ENCODE measurements around the gene PRPF18.
A peak's percentile ranks its signal among the peaks of the same experiment; 100 is the strongest.
"Not testable (repeated sequence)": the region's sequence is repeated elsewhere in the genome, so short reads cannot be mapped to it uniquely, and the experiment has no call there.

The PRPF18 gene

GRCh38 chr10:13586676-13587355 lies at the start of gene PRPF18:
Gene PRPF18, plus strand, starts transcription at chr10:13586965. Its CDS starts 122 bp downstream, at chr10:13587087.
- peak; percentile 94 for DNase-seq

DNA sequence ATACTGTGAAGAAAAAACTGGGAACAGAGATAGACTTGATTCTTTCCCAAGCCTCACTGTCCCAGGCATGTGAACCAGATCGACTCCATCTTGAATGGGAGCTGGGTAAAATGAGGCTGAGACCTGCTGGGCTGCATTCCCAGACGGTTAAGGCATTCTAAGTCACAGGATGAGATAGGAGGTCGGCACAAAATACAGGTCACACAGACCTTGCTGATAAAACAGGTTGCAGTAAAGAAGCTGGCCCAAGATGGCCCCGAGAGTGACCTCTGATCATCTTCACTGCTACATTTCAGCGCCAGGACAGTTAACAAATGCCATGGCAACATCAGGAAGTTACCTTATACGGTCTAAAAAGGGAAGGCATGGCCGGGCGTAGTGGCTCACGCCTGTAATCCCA lies 48.8 kb upstream of the PRPF18 start:
- not testable (repeated sequence) for DNase-seq

- no peak for DNase-seq
Measured at GRCh38 chr10:13542533-13542932, 44.2 kb upstream of the PRPF18 start.

GRCh38 chr10:13550802-13551201 lies 36.0 kb upstream of the PRPF18 start:
- no peak for DNase-seq

DNA sequence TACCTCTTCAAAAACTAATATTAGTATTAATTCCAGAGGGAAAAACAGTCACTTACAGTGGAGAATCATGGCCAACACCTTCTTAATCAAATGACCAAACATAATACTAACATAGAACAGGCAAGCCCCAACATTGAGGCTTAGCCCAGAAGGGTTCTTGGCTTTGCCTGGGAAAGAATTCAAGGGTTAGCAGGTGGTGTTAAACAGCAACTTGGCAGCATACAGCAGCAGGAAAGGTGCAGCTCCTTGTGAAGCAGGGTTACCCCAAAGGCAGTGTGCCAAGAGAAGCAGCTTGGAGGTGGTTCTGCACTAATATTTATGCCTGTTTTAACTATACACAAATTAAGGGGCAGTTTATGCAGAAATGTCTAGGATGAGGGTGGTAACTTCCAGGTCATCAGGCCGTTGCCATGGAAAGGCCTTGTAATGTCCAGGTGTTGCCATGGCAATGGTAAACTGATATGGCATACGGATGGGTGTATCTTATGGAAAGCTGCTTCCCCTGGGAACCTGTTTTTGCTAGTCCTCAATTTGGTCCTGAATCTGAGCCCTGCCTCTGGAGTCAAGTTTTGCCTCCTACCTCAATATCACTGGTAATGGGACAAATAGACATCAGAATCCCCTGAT lies 30.8 kb upstream of the PRPF18 start:
- no peak for DNase-seq

GRCh38 chr10:13559124-13559700 lies 27.6 kb upstream of the PRPF18 start:
- no peak for DNase-seq

DNA sequence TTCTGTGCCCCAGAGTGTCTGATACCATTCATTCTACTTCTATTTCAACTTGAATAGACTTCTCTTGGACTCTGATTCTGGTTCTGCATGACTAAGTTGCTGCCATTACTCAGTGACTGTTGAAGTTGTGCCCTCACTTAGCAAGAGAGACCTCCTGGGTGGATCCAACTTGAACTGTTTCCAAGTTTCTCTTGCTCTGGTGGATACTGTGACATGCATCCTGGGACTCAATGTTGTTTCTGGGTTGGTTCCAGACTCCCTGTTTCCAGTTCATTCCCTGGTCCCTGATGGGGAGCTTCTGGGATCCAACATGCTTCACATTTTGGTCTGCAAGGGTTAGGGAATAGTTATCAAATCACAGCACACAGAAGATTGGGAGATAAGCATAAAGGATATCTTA lies 26.2 kb upstream of the PRPF18 start:
- no peak for DNase-seq

DNA sequence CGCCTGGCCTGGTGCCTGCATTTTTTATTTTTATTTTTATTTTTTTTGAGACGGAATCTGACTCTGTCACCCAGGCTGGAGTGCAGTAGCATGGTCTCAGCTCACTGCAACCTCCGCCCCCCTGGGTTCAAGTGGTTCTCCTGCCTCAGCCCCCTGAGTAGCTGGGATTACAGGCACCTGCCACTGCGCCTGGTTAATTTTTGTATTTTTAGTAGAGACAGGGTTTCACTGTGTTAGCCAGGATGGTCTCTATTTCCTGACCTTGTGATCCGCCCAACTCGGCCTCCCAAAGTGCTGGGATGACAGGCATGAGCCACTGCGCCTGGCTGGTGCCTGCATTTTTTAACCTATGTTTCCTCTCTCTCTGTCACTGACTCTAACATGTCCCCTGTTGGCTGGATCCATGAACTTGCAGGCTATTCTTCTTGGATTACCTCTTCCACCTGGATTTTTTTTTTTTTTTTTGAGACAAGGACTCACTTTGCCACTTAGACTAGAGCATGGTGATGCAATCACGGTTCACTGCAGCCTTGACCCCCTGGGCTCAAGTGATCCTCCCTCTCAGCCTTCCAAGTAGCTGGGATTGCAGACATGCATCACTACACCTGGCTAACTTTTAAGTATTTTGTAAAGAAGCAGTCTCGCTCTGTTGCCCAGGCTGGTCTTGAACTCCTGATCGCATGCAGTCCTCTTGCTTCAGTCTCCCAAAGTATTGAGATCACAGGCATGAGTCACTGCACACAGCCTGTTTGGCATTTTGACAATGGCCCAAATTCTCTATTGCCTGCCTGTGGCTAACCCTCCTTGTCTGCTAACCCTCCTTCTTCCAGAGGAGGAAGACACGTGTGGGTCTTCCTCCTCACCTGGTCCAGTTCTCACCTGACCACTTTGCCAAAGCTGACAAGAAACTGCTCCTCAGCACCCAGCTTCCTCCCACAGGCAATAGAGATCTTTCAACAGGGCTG lies 23.0 kb upstream of the PRPF18 start:
- DNase-seq, result no peak

GRCh38 chr10:13564576-13564975 lies 22.2 kb upstream of the PRPF18 start:
- no peak for DNase-seq

GRCh38 chr10:13567030-13567429 lies 19.7 kb upstream of the PRPF18 start:
- DNase-seq, result peak; percentile 6

DNA sequence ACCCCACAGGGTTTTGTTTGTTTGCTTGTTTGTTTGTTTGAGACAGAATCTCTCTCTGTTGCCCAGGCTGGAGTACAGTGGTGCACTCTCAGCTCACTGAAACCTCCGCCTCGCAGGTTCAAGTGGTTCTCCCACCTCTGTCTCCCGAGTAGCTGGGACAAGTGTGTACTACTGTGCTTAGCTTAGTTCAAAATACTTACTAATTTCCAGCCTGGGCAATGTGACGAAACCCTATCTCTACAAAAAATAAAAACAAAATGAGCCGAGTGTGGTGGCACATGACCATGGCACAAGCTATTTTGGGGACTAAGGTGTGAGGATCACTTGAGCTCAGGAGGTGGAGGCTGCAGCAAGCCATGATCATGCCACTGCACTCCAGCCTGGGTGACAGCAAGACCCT lies 15.2 kb upstream of the PRPF18 start:
- no peak for DNase-seq

GRCh38 chr10:13573960-13574359 lies 12.8 kb upstream of the PRPF18 start:
- no peak for DNase-seq

- no peak for DNase-seq
Measured at GRCh38 chr10:13585195-13585751, 1.5 kb upstream of the PRPF18 start.

GRCh38 chr10:13585943-13586342 lies 822 bp upstream of the PRPF18 start:
- no peak for DNase-seq

GRCh38 chr10:13587391-13587790 lies 626 bp downstream of the PRPF18 start:
- DNase-seq, result no peak

DNA sequence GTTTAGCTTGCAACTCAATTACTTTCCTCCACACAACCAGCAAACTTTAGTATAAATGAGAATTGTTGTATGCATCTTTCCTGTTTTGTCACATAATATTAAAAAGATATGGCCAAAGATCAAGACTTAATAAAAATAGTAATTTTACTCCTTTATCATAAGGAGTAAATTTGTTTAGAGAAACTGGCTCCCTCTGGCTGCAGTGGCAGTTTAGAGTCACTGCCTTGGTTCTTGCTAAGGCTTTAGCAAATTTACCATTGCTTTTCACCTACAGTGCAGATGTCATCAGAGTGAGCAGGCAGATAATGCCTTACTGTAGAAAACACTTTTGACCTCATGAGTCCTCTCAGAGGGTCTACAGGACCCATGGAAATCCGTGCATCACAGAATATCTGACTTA lies 2.6 kb downstream of the PRPF18 start:
- no peak for DNase-seq

DNA sequence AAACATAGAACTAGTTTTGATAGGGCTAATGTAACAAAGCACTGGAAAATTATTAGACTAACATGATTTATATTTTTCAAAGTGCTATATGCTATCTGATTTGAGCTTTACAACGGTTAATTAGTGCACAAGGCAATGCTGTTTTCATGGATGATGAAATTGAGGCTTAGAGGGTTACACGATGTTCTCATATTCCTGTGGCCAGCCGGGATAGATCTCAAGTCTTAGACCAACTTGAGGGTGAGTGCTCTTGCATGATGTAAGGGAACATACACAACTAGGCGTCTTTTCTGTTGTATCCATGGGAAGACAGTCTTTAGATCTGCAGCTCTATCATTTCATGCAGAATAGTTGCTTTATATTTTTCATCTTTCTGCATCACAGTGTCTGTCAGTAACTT lies 4.1 kb downstream of the PRPF18 start:
- no peak for DNase-seq

GRCh38 chr10:13592306-13592705 lies 5.5 kb downstream of the PRPF18 start:
- DNase-seq, result no peak

DNA sequence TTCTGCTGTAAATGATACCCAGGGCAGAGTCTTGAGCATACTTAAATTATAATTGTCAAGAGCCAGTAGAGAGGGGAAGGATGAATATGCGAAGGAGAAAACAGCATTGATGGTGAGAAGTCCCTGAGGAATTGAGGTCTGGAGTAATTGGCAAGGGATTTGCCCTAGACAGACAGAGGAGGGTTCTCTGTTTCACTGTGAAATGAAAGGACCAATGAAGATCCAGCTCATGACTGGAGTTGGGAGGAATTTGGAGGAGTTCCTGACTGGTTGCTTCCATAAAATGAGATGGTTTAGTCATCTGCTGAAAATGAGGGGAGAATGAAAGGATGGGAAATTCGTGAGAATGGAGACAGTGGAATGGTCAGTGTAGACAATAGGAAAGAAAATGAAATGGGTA lies 6.8 kb downstream of the PRPF18 start:
- DNase-seq, result no peak

- DNase-seq, result no peak
Measured at GRCh38 chr10:13594641-13595040, 7.9 kb downstream of the PRPF18 start.

DNA sequence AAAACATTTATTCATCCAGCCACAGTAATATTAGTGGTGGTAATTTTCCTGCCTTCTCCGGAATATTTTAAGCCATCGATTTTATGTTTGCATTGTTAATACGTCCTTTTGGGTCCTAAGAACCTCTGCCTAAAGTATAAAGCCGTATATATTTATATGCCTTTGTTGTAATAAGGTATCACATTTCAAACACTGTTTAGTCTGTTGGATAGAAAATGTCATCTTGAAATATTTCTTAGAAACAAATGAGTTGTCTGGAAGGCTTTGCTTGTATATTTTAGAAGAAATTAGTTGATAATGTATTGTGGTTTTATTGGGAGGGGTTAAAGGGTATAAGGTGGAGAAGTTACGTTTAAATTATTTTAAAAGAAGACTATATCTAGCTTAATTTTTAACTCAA lies 11.1 kb downstream of the PRPF18 start:
- DNase-seq, result no peak

DNA sequence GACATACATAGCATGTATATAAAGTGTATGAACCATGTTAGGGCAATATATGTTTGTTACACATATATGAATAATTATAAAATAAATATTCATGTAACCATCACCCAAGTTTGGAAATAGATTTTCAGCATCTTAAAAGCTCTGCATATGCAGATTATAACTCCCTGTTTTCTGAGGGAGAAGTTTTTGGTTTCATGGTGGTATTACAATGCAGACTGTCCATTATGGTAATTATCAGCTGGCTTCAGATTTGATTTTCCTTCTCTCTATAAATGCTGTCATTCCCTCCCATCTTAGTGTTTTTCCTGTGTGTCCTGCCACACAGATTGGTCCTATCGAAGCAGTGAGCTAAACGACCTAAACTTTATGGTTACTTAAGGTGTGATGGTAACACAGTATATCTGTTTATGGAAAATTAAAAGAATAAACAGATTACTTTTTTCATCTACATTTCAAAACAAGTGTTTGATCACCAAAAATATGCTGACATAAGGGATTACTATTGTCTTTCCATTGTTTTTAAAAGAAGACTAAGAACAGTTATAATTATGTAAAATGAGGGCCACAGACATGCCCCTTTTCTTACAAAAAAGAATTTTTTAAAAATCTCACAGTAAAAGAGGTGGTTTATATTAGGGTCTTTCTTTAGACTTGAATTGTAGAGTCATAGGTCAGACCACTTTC lies 17.7 kb downstream of the PRPF18 start:
- DNase-seq, result no peak
